Loucy (cell line): ENCODE results near the gene SNHG17.

ENCODE experiments used
- EZH2phosphoT487 ChIP-seq: fragments of 200-600 bp; IDR thresholded peaks from 2 replicates; pipeline ENCODE4 v1.6.1; 2018; ENCODE audit warnings: antibody characterized with exemption, mild to moderate bottlenecking, moderate library complexity, borderline replicate concordance
- TF ChIP-seq, protein P1 (sequence below): fragments of 200-600 bp; sonication (generic); conservative IDR thresholded peaks from 2 replicates; pipeline ENCODE4 v1.5.1; 2014; ENCODE audit warnings: mild to moderate bottlenecking, antibody characterized with exemption, low read length

DNA sequence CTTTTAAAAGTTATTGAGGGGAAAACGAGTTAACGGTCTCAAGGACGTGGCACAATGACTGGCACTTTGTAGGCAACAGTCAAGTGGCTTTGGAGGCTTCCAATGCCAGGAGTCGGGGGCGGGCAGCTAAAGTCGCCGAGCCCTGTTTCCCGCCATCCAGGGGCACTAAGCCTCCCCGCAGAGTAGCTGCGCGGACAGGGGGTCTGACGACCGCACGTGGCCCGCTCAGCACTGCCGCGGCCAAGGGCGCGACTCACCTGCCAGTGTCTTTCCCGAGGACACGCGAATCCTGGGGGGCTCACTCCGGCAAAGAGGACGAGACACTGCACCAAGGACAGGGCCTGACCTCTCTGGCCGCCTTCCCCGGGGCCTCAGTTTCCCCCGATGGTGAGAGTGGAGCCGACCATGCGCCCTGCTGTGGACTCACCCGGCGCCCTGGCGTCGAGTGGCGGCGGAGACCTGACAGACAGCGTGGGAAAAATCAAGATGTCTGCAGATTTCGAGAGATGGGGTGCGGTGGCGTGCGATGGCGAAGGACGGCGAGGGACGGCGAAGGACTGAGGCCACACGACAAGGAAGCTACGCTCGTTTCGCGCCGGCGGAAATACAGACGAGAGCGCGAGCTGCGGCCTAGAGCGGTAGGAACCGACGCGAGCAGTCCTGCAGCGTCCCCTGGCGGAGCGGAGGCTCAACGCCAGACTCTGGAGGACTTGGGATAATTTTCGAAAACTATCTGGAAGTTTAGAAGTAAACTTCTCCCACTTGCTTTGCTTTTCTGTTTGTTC lies at the start of gene SNHG17:
- TF ChIP-seq, protein P1, sequence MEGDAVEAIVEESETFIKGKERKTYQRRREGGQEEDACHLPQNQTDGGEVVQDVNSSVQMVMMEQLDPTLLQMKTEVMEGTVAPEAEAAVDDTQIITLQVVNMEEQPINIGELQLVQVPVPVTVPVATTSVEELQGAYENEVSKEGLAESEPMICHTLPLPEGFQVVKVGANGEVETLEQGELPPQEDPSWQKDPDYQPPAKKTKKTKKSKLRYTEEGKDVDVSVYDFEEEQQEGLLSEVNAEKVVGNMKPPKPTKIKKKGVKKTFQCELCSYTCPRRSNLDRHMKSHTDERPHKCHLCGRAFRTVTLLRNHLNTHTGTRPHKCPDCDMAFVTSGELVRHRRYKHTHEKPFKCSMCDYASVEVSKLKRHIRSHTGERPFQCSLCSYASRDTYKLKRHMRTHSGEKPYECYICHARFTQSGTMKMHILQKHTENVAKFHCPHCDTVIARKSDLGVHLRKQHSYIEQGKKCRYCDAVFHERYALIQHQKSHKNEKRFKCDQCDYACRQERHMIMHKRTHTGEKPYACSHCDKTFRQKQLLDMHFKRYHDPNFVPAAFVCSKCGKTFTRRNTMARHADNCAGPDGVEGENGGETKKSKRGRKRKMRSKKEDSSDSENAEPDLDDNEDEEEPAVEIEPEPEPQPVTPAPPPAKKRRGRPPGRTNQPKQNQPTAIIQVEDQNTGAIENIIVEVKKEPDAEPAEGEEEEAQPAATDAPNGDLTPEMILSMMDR = peak; percentile 99
- no peak for TF ChIP-seq EZH2phosphoT487
